Liver (tissue), 9 donors: ENCODE results near the gene PSMC3. TPM values are rescaled to one million over a fixed set of nuclear protein-coding genes. Genes with fewer than 3 reads are reported as not detected.
A peak's percentile ranks its signal among the peaks of the same experiment; 100 is the strongest.

Source experiments
- DNase-seq: peaks from one replicate; pipeline ENCODE4 v3.0.0-alpha.2; 2017; ENCODE audit warnings: low spot score
- H3K27ac ChIP-seq, 2 donors: one replicate each; pipeline ENCODE4 v1.7.0; 2013; ENCODE audit warnings: inconsistent platforms in 2 of 2, low read length in 2 of 2, control low read depth in 1 of 2, low read depth in 1 of 2, mild to moderate bottlenecking in 1 of 2
- H3K27me3 ChIP-seq, 4 donors: one replicate each; pipeline versions ENCODE4 v1.6.1 to v1.7.0; 2013; ENCODE audit warnings: low read length in 3 of 4, inconsistent platforms in 1 of 4, mild to moderate bottlenecking in 1 of 4, moderate library complexity in 1 of 4; ENCODE audit not compliant: control insufficient read depth in 4 of 4, insufficient read depth in 4 of 4
- H3K36me3 ChIP-seq, 4 donors: one replicate each; pipeline versions ENCODE4 v1.6.1 to v1.7.0; 2013; ENCODE audit warnings: low read length in 3 of 4, mild to moderate bottlenecking in 3 of 4, low read depth in 1 of 4, moderate library complexity in 1 of 4; ENCODE audit not compliant: control insufficient read depth in 4 of 4, insufficient read depth in 3 of 4
- H3K4me1 ChIP-seq, 4 donors: one replicate each; pipeline versions ENCODE4 v1.6.1 to v1.7.0; 2013; ENCODE audit warnings: low read length in 3 of 4, mild to moderate bottlenecking in 3 of 4, moderate library complexity in 1 of 4; ENCODE audit not compliant: control insufficient read depth in 4 of 4, insufficient read depth in 4 of 4
- H3K4me3 ChIP-seq, 3 donors: one replicate each; pipeline versions ENCODE4 v1.6.1 to v1.7.0; 2013; ENCODE audit warnings: low read length in 3 of 3, control low read depth in 1 of 3, low read depth in 1 of 3, mild to moderate bottlenecking in 1 of 3
- H3K9ac ChIP-seq, 2 donors: one replicate each; pipeline ENCODE4 v1.7.0; 2013; ENCODE audit warnings: low read length in 2 of 2, mild to moderate bottlenecking in 2 of 2, moderate library complexity in 2 of 2, control low read depth in 1 of 2, low read depth in 1 of 2
- H3K9me3 ChIP-seq, 4 donors: one replicate each; pipeline versions ENCODE4 v1.6.1 to v1.7.0; 2013; ENCODE audit warnings: low read length in 3 of 4; ENCODE audit not compliant: control insufficient read depth in 4 of 4
- ATF3 ChIP-seq: IDR thresholded peaks from 2 replicates; pipeline ENCODE4 v1.6.1; 2016; ENCODE audit warnings: antibody characterized with exemption
- CTCF ChIP-seq: fragments of 150-350 bp; IDR thresholded peaks from 2 replicates; pipeline ENCODE4 v1.5.1; 2017; ENCODE audit warnings: improper control_type of control experiment, low read depth, low read length; ENCODE audit not compliant: missing input control
- EGR1 ChIP-seq, 2 donors: IDR thresholded peaks; 2 replicates each; pipeline ENCODE4 v1.6.1; 2016 to 2018; ENCODE audit warnings: antibody characterized with exemption in 2 of 2, low read depth in 2 of 2
- FOXA1 ChIP-seq: IDR thresholded peaks from 2 replicates; pipeline ENCODE4 v1.6.1; 2016; ENCODE audit warnings: antibody characterized with exemption
- FOXA2 ChIP-seq: IDR thresholded peaks from 2 replicates; pipeline ENCODE4 v1.6.1; 2016; ENCODE audit warnings: antibody characterized with exemption
- GABPA ChIP-seq, 2 donors: IDR thresholded peaks in 1 of 2; conservative IDR thresholded peaks in 1 of 2; 2 replicates each; pipeline ENCODE4 v1.6.1; 2016; ENCODE audit warnings: antibody characterized with exemption in 2 of 2, mild to moderate bottlenecking in 1 of 2, moderate library complexity in 1 of 2
- HNF4A ChIP-seq, 2 donors: conservative IDR thresholded peaks; 2 replicates each; pipeline ENCODE4 v1.6.1; 2016; ENCODE audit warnings: antibody characterized with exemption in 2 of 2, mild to moderate bottlenecking in 2 of 2
- HNF4G ChIP-seq: IDR thresholded peaks from 2 replicates; pipeline ENCODE4 v1.6.1; 2016; ENCODE audit warnings: antibody characterized with exemption
- JUND ChIP-seq, 2 donors: IDR thresholded peaks; 2 replicates each; pipeline ENCODE4 v1.6.1; 2016; ENCODE audit warnings: antibody characterized with exemption in 2 of 2
- MAX ChIP-seq: IDR thresholded peaks from 2 replicates; pipeline ENCODE4 v1.6.1; 2016; ENCODE audit warnings: antibody characterized with exemption
- NR2F2 ChIP-seq: IDR thresholded peaks from 2 replicates; pipeline ENCODE4 v1.6.1; 2016; ENCODE audit warnings: antibody characterized with exemption
- RAD21 ChIP-seq, 2 donors: IDR thresholded peaks; 2 replicates each; pipeline ENCODE4 v1.6.1; 2016; ENCODE audit warnings: antibody characterized with exemption in 2 of 2, mild to moderate bottlenecking in 2 of 2
- REST ChIP-seq: IDR thresholded peaks from 2 replicates; pipeline ENCODE4 v1.6.1; 2016; ENCODE audit warnings: antibody characterized with exemption, mild to moderate bottlenecking
- RXRA ChIP-seq, 2 donors: IDR thresholded peaks; 2 replicates each; pipeline ENCODE4 v1.6.1; 2017 to 2018; ENCODE audit warnings: antibody characterized with exemption in 2 of 2, mild to moderate bottlenecking in 1 of 2
- SP1 ChIP-seq: IDR thresholded peaks from 2 replicates; pipeline ENCODE4 v1.6.1; 2018; ENCODE audit warnings: antibody characterized with exemption, mild to moderate bottlenecking
- TAF1 ChIP-seq: conservative IDR thresholded peaks from 2 replicates; pipeline ENCODE4 v1.6.1; 2016; ENCODE audit warnings: antibody characterized with exemption, mild to moderate bottlenecking
- YY1 ChIP-seq: IDR thresholded peaks from 2 replicates; pipeline ENCODE4 v1.6.1; 2016; ENCODE audit warnings: antibody characterized with exemption, mild to moderate bottlenecking
- ZBTB33 ChIP-seq: IDR thresholded peaks from 2 replicates; pipeline ENCODE4 v1.6.1; 2016; ENCODE audit warnings: antibody characterized with exemption
- WGBS: extraction: QIAGEN DNeasy Blood & Tissue Kit; methylation state at CpG from one replicate; pipeline ENCODE4 v1.1.7; 2013; 5-methylcytosine and 5-hydroxymethylcytosine counted together
- polyA plus RNA-seq, 2 donors: library from polyadenylated mRNA; stranded (reverse) in 1 of 2; unstranded in 1 of 2; fragments of 200-250 nt in 1 of 2; fragments of >200 nt in 1 of 2; fragmentation: Nextera tagmentation in 1 of 2; extraction: Ambion mirVana in 1 of 2; gene quantifications; one replicate each; pipeline versions ENCODE4 v1.2.1 to v1.2.3, GENCODE V29; 2013 to 2015
- total RNA-seq, 2 donors: library from RNA; depleted of rRNA; stranded (reverse); fragments of >200 nt; gene quantifications; one replicate each; pipeline ENCODE4 v1.2.3, GENCODE V29; 2014
- donor health status: healthy.
- donor health status: healthy.
- donor health status: healthy.
- donor health status: healthy.
- donor health status: healthy.

PSMC3 gene
- total and polyA plus RNA-seq, 4 donors = 58.0 to 110 (median 103) TPM

- no peak for TF ChIP-seq HNF4G
- TF ChIP-seq TAF1 = no peak
- no peak for TF ChIP-seq ZBTB33
- TF ChIP-seq MAX = no peak
- TF ChIP-seq NR2F2 = no peak
- TF ChIP-seq RAD21 (IDR thresholded peaks at IDR 0.05) = no peak
- no peak for TF ChIP-seq ATF3
- TF ChIP-seq JUND (IDR thresholded peaks at IDR 0.05) = no peak
- TF ChIP-seq CTCF = no peak
- no peak for TF ChIP-seq RXRA (IDR thresholded peaks at IDR 0.05)
- no peak for TF ChIP-seq HNF4A (conservative IDR thresholded peaks at IDR 0.05)
- TF ChIP-seq FOXA2 = no peak
- no peak for TF ChIP-seq SP1
- TF ChIP-seq EGR1 (IDR thresholded peaks at IDR 0.05; ENCODE audit: low read depth in 2 of 2) = no peak
- no peak for TF ChIP-seq REST
- TF ChIP-seq GABPA (IDR thresholded peaks at IDR 0.05 in 1 of 2, conservative IDR thresholded peaks at IDR 0.05 in 1 of 2) = no peak
- TF ChIP-seq YY1 = no peak
- no peak for TF ChIP-seq FOXA1
- 67% methylated on average over 14 of the region's 14 CpGs for WGBS
- no peaks in the 10 kb centered on the region for H3K36me3 ChIP-seq
- H3K9me3 ChIP-seq = no peaks in the 10 kb centered on the region
- no peak for DNase-seq
- peak overlapping the region; percentile 0 to 39 (median 25) for H3K4me3 ChIP-seq
- peaks cover 0 to 2% (median 0%) of the 10 kb centered on the region in 4 donors for H3K4me1 ChIP-seq
- H3K9ac ChIP-seq = peak overlapping the region in 1 of 2 donors; percentile 58
- H3K27ac ChIP-seq = peak overlapping the region; percentile 72 to 75
- no peaks in the 10 kb centered on the region for H3K27me3 ChIP-seq
Observed at GRCh38 chr11:47376525-47377371, 49.5 kb downstream of the PSMC3 start.
